Mammary epithelial cell (primary cell): ENCODE results near the gene VPS72.

Source experiments
- EZH2 ChIP-seq: IDR thresholded peaks from 2 replicates; pipeline ENCODE4 v1.6.1; 2012; ENCODE audit warnings: low read length, inconsistent platforms, borderline replicate concordance
- TF ChIP-seq, protein P1 (sequence below), 2 donors: IDR thresholded peaks in 1 of 2; conservative IDR thresholded peaks in 1 of 2; 2 replicates each; pipeline ENCODE4 v1.5.1; 2011 to 2012; ENCODE audit warnings: inconsistent platforms in 2 of 2, low read length in 2 of 2, mild to moderate bottlenecking in 2 of 2, control low read depth in 1 of 2, low read depth in 1 of 2; ENCODE audit not compliant: insufficient read depth in 1 of 2; ENCODE audit errors: extremely low read depth in 1 of 2

GRCh38 chr1:151193304-151193703 is 3.3 kb upstream of the VPS72 start:
- TF ChIP-seq, protein P1, sequence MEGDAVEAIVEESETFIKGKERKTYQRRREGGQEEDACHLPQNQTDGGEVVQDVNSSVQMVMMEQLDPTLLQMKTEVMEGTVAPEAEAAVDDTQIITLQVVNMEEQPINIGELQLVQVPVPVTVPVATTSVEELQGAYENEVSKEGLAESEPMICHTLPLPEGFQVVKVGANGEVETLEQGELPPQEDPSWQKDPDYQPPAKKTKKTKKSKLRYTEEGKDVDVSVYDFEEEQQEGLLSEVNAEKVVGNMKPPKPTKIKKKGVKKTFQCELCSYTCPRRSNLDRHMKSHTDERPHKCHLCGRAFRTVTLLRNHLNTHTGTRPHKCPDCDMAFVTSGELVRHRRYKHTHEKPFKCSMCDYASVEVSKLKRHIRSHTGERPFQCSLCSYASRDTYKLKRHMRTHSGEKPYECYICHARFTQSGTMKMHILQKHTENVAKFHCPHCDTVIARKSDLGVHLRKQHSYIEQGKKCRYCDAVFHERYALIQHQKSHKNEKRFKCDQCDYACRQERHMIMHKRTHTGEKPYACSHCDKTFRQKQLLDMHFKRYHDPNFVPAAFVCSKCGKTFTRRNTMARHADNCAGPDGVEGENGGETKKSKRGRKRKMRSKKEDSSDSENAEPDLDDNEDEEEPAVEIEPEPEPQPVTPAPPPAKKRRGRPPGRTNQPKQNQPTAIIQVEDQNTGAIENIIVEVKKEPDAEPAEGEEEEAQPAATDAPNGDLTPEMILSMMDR (conservative IDR thresholded peaks at IDR 0.05 in 1 of 2, IDR thresholded peaks at IDR 0.05 in 1 of 2; ENCODE audit: extremely low read depth in 1 of 2, insufficient read depth in 1 of 2, low read depth in 1 of 2, low read length in 2 of 2) = no peak
- no peak for TF ChIP-seq EZH2
